ENCODE data around the gene NLRC5.

- no peak for TF ChIP-seq CTCF (IDR thresholded peaks at IDR 0.05)
- TF ChIP-seq POLR2A (IDR thresholded peaks at IDR 0.05), result no peak
Measured at GRCh38 chr16:56950455-56950854, 38.9 kb upstream of the NLRC5 start.

All from lower leg skin (tissue), 3 donors.